DMS153 treated with DMSO at 0.1 percent for 48 hours (cell line): Measurements from ENCODE around the gene RBMS1.
A peak's percentile ranks its signal among the peaks of the same experiment; 100 is the strongest.

Experiments used
- DNase-seq: peaks from one replicate; lab custom pipeline; 2025; ENCODE audit not compliant: unreplicated experiment; lab: John Stamatoyannopoulos, UW

RBMS1 gene

GRCh38 chr2:160337728-160338127, 155.9 kb downstream of the RBMS1 start:
- DNase-seq: no peak

GRCh38 chr2:160336635-160337034, 157.0 kb downstream of the RBMS1 start:
- DNase-seq: no peak

- DNase-seq: no peak
Measured at GRCh38 chr2:160336105-160336504, 157.5 kb downstream of the RBMS1 start.

GRCh38 chr2:160335441-160335840, 158.2 kb downstream of the RBMS1 start:
- DNase-seq: no peak

GRCh38 chr2:160334028-160334741, 159.4 kb downstream of the RBMS1 start:
- no peak for DNase-seq

- no peak for DNase-seq
Measured at GRCh38 chr2:160333324-160334027, 160.1 kb downstream of the RBMS1 start.

- DNase-seq: no peak
Measured at GRCh38 chr2:160332318-160332717, 161.3 kb downstream of the RBMS1 start.

- DNase-seq: no peak
Measured at GRCh38 chr2:160331258-160332025, 162.2 kb downstream of the RBMS1 start.

GRCh38 chr2:160328811-160329527, 164.6 kb downstream of the RBMS1 start:
- DNase-seq: no peak

- DNase-seq: no peak
Measured at GRCh38 chr2:160326786-160327185, 166.8 kb downstream of the RBMS1 start.

- DNase-seq: no peak
Measured at GRCh38 chr2:160325418-160325817, 168.2 kb downstream of the RBMS1 start.

GRCh38 chr2:160324917-160325316, 168.7 kb downstream of the RBMS1 start:
- no peak for DNase-seq

GRCh38 chr2:160324161-160324800, 169.3 kb downstream of the RBMS1 start:
- no peak for DNase-seq

GRCh38 chr2:160322320-160322719, 171.3 kb downstream of the RBMS1 start:
- no peak for DNase-seq

GRCh38 chr2:160321006-160321405, 172.6 kb downstream of the RBMS1 start:
- peak; percentile 29 for DNase-seq

GRCh38 chr2:160319700-160320099, 173.9 kb downstream of the RBMS1 start:
- no peak for DNase-seq

GRCh38 chr2:160318218-160318617, 175.4 kb downstream of the RBMS1 start:
- no peak for DNase-seq

- DNase-seq: no peak
Measured at GRCh38 chr2:160317181-160318099, 176.2 kb downstream of the RBMS1 start.

- DNase-seq: no peak
Measured at GRCh38 chr2:160315337-160315736, 178.3 kb downstream of the RBMS1 start.
